GM23248 (cell line): ENCODE data around the gene NDC1. TPM values are rescaled to one million over a fixed set of nuclear protein-coding genes. Genes with fewer than 3 reads are reported as not detected.

Experiments used
- DNase-seq: peaks from one replicate; pipeline ENCODE4 v3.0.0-alpha.2; 2015
- H2AFZ ChIP-seq: fragments of 200-600 bp; sonication (generic); 2 replicates; pipeline ENCODE4 v1.6.1; 2016; ENCODE audit warnings: antibody characterized with exemption
- H3F3A ChIP-seq: fragments of 200-600 bp; sonication (generic); 2 replicates; pipeline ENCODE4 v1.6.1; 2016; ENCODE audit warnings: mild to moderate bottlenecking, antibody characterized with exemption, mixed run types; ENCODE audit not compliant: insufficient read depth
- H3K27ac ChIP-seq: fragments of 200-600 bp; sonication (generic); 2 replicates; pipeline ENCODE4 v1.5.1; 2016; ENCODE audit warnings: mild to moderate bottlenecking
- H3K27me3 ChIP-seq: fragments of 200-600 bp; sonication (generic); replicated peaks from 2 replicates; pipeline ENCODE4 v1.6.1; 2016; ENCODE audit warnings: mild to moderate bottlenecking; ENCODE audit not compliant: insufficient read depth
- H3K36me3 ChIP-seq: fragments of 200-600 bp; sonication (generic); 2 replicates; pipeline ENCODE4 v1.6.1; 2016; ENCODE audit warnings: low read depth, mild to moderate bottlenecking
- H3K4me1 ChIP-seq: fragments of 200-600 bp; sonication (generic); 2 replicates; pipeline ENCODE4 v1.6.1; 2016; ENCODE audit warnings: mild to moderate bottlenecking; ENCODE audit not compliant: insufficient read depth
- H3K4me2 ChIP-seq: fragments of 200-600 bp; sonication (generic); one replicate; pipeline ENCODE4 v1.6.1; 2016; ENCODE audit warnings: mild to moderate bottlenecking; ENCODE audit not compliant: unreplicated experiment
- H3K4me3 ChIP-seq: fragments of 200-600 bp; sonication (generic); 2 replicates; pipeline ENCODE4 v1.5.1; 2016; ENCODE audit warnings: mild to moderate bottlenecking
- H3K79me2 ChIP-seq: fragments of 200-600 bp; sonication (generic); 2 replicates; pipeline ENCODE4 v1.6.1; 2016; ENCODE audit warnings: mild to moderate bottlenecking; ENCODE audit not compliant: insufficient read depth
- H3K9ac ChIP-seq: fragments of 200-600 bp; sonication (generic); 2 replicates; pipeline ENCODE4 v1.6.1; 2016; ENCODE audit warnings: mild to moderate bottlenecking
- H3K9me2 ChIP-seq: fragments of 200-600 bp; sonication (generic); 2 replicates; pipeline ENCODE4 v1.6.1; 2016; ENCODE audit warnings: mixed run types, mild to moderate bottlenecking, moderate library complexity; ENCODE audit not compliant: insufficient read depth
- H3K9me3 ChIP-seq: fragments of 200-600 bp; sonication (generic); one replicate; pipeline ENCODE4 v1.6.1; 2017; ENCODE audit warnings: low read depth
- H4K20me1 ChIP-seq: fragments of 200-600 bp; sonication (generic); 2 replicates; pipeline ENCODE4 v1.6.0; 2016; ENCODE audit not compliant: insufficient read depth
- EZH2 ChIP-seq: fragments of 200-600 bp; sonication (generic); IDR thresholded peaks from 2 replicates; pipeline ENCODE4 v1.6.1; 2018; ENCODE audit warnings: antibody characterized with exemption, mild to moderate bottlenecking; ENCODE audit not compliant: insufficient read depth, poor library complexity, severe bottlenecking
- EZH2phosphoT487 ChIP-seq: fragments of 200-600 bp; sonication (generic); IDR thresholded peaks from 2 replicates; pipeline ENCODE4 v1.6.1; 2018; ENCODE audit warnings: antibody characterized with exemption, moderate library complexity, mild to moderate bottlenecking, low read depth; ENCODE audit not compliant: insufficient read depth
- WGBS, 2 experiments: methylation state at CpG; one replicate each; pipeline ENCODE4 v1.1.6; 2015 to 2017; ENCODE audit warnings: low lambda C conversion rate in 2 of 2, low coverage in 1 of 2; ENCODE audit errors: missing lambda C conversion rate in 2 of 2; 5-methylcytosine and 5-hydroxymethylcytosine counted together
- in situ Hi-C: fragments of 300-500 bp; cut with MboI; formaldehyde crosslinking; loops from 2 replicates; pipeline ENCODE4 v1.15.0; 2020
- polyA plus RNA-seq: library from polyadenylated mRNA; unstranded; fragments of >200 nt; fragmentation: Nextera tagmentation; extraction: Ambion mirVana; gene quantifications from 2 replicates; pipeline ENCODE4 v1.2.1, GENCODE V29; 2016
- total RNA-seq: library from RNA; depleted of rRNA; stranded (reverse); fragments of >200 nt; shearing (Covaris generic); gene quantifications from 2 replicates; pipeline ENCODE4 v1.2.3, GENCODE V29; 2014

The NDC1 gene
- total and polyA plus RNA-seq, 2 experiments from 2014 or later = 8.2 to 23.0 TPM

- no peak overlapping the region for H3K9ac ChIP-seq
- no peaks in the 10 kb centered on the region for H3K9me3 ChIP-seq
- no peak overlapping the region for H3K4me3 ChIP-seq
- H2AFZ ChIP-seq = no peak overlapping the region
- H3K4me1 ChIP-seq = no peaks in the 10 kb centered on the region
- no peak overlapping the region for H3K4me2 ChIP-seq
- no peak for DNase-seq
- H3K9me2 ChIP-seq = no peaks in the 10 kb centered on the region
- TF ChIP-seq EZH2 (no peak), EZH2phosphoT487 (no peak)
- H4K20me1 ChIP-seq = no peaks in the 10 kb centered on the region
- 85 to 86% methylated on average over 6 of the region's 6 CpGs for WGBS, 2 experiments
- H3K27me3 ChIP-seq = no peaks in the 10 kb centered on the region
- H3K79me2 ChIP-seq = no peaks in the 10 kb centered on the region
- no peaks in the 10 kb centered on the region for H3F3A ChIP-seq
- in situ Hi-C loops = no loop called here
- H3K36me3 ChIP-seq = peaks cover 6% of the 10 kb centered on the region; the same call in 1 of the 2 replicates
- no peak overlapping the region for H3K27ac ChIP-seq
These were observed 9.9 kb upstream of the NDC1 start for GRCh38 chr1:53847980-53848379.

- DNase-seq = no peak
- H3K9me3 ChIP-seq = no peaks in the 10 kb centered on the region
- no peaks in the 10 kb centered on the region for H4K20me1 ChIP-seq
- WGBS, 2 experiments = 28 to 30% methylated on average over 3 of the region's 3 CpGs
- in situ Hi-C loops = no loop called here
- TF ChIP-seq EZH2 (no peak), EZH2phosphoT487 (no peak)
- no peaks in the 10 kb centered on the region for H3K4me1 ChIP-seq
- H3K27ac ChIP-seq = no peak overlapping the region
- no peak overlapping the region for H2AFZ ChIP-seq
- H3K4me3 ChIP-seq = no peak overlapping the region
- no peak overlapping the region for H3K4me2 ChIP-seq
- no peaks in the 10 kb centered on the region for H3K9me2 ChIP-seq
- H3F3A ChIP-seq = no peaks in the 10 kb centered on the region
- no peak overlapping the region for H3K9ac ChIP-seq
- no peaks in the 10 kb centered on the region for H3K36me3 ChIP-seq
- H3K79me2 ChIP-seq = peaks cover 5% of the 10 kb centered on the region; the same call in 1 of the 2 replicates
- H3K27me3 ChIP-seq = no peaks in the 10 kb centered on the region
These were observed 4.3 kb upstream of the NDC1 start for GRCh38 chr1:53842347-53842746.

GRCh38 chr1:53838654-53838974 lies 518 bp upstream of the NDC1 start:
- H3K79me2 ChIP-seq = peaks cover 42% of the 10 kb centered on the region
- in situ Hi-C loops = no loop called here
- no peaks in the 10 kb centered on the region for H4K20me1 ChIP-seq
- 2 to 3% methylated on average over 2 of the region's 2 CpGs for WGBS, 2 experiments
- TF ChIP-seq EZH2 = no peak
- no peak for TF ChIP-seq EZH2phosphoT487
- H3K9me2 ChIP-seq = no peaks in the 10 kb centered on the region
- H3K27ac ChIP-seq = no peak overlapping the region; the same call in 1 of the 2 replicates
- DNase-seq = no peak
- H3K4me1 ChIP-seq = peaks cover 7% of the 10 kb centered on the region; the same call in 1 of the 2 replicates
- H2AFZ ChIP-seq = peak overlapping the region; percentile 97
- peak overlapping the region; percentile 90 for H3K4me2 ChIP-seq
- no peaks in the 10 kb centered on the region for H3K36me3 ChIP-seq
- peak overlapping the region; percentile 85 for H3K9ac ChIP-seq
- H3K9me3 ChIP-seq = no peaks in the 10 kb centered on the region
- H3K27me3 ChIP-seq = no peaks in the 10 kb centered on the region
- H3K4me3 ChIP-seq = peak overlapping the region; percentile 98
- H3F3A ChIP-seq = no peaks in the 10 kb centered on the region

- Histone ChIP-seq H3K4me3 (peak overlapping the region; percentile 98), H3K79me2 (peaks cover 53% of the 10 kb centered on the region), H3K27ac (peak overlapping the region; percentile 81), H3K4me2 (peak overlapping the region; percentile 90), H3K9ac (peak overlapping the region; percentile 85), H3K4me1 (peaks cover 7% of the 10 kb centered on the region; the same call in 1 of the 2 replicates), H2AFZ (peak overlapping the region; percentile 97), H3K9me3 (no peaks in the 10 kb centered on the region), H4K20me1 (no peaks in the 10 kb centered on the region), H3F3A (no peaks in the 10 kb centered on the region), H3K27me3 (no peaks in the 10 kb centered on the region), H3K9me2 (no peaks in the 10 kb centered on the region), H3K36me3 (no peaks in the 10 kb centered on the region)
- 2 to 3% methylated on average over 5 of the region's 5 CpGs for WGBS, 2 experiments
- in situ Hi-C loops = no loop called here
- TF ChIP-seq EZH2 = no peak
- TF ChIP-seq EZH2phosphoT487 = no peak
- peak; percentile 36 for DNase-seq
These were observed 511 bp downstream of the NDC1 start for GRCh38 chr1:53837646-53837923.

- Histone ChIP-seq H3K4me3 (no peak overlapping the region), H3K9me3 (no peaks in the 10 kb centered on the region), H3K4me1 (peaks cover 7% of the 10 kb centered on the region; the same call in 1 of the 2 replicates), H3K36me3 (no peaks in the 10 kb centered on the region), H3K9ac (no peak overlapping the region), H3K27ac (no peak overlapping the region), H4K20me1 (no peaks in the 10 kb centered on the region), H3F3A (no peaks in the 10 kb centered on the region), H3K27me3 (no peaks in the 10 kb centered on the region), H2AFZ (0 out of 2 replicates have a peak overlapping the region, but pooled peaks have one; percentile 15), H3K79me2 (peaks cover 58% of the 10 kb centered on the region), H3K9me2 (no peaks in the 10 kb centered on the region), H3K4me2 (no peak overlapping the region)
- 94% methylated on average over 2 of the region's 2 CpGs for WGBS, 2 experiments
- DNase-seq = no peak
- in situ Hi-C loops = no loop called here
- TF ChIP-seq EZH2phosphoT487 (no peak), EZH2 (no peak)
These were observed 2.6 kb downstream of the NDC1 start for GRCh38 chr1:53835491-53835890.
